ENCODE measurements around the gene RNF38.

GRCh38 chr9:36392489-36392888 is 7.6 kb downstream of the RNF38 start:
- TF ChIP-seq CTCF (IDR thresholded peaks at IDR 0.05) (no peak), POLR2A (IDR thresholded peaks at IDR 0.05) (no peak)

Data from lower leg skin (tissue), 3 donors.